GM21529 (cell line): Measurements from ENCODE around the gene TTLL5.

Source experiments
- ATAC-seq: cut with Tn5 transposase; IDR thresholded peaks from one replicate; pipeline ENCODE4 v1.9.1; 2021; ENCODE audit not compliant: unreplicated experiment

Gene TTLL5

DNA sequence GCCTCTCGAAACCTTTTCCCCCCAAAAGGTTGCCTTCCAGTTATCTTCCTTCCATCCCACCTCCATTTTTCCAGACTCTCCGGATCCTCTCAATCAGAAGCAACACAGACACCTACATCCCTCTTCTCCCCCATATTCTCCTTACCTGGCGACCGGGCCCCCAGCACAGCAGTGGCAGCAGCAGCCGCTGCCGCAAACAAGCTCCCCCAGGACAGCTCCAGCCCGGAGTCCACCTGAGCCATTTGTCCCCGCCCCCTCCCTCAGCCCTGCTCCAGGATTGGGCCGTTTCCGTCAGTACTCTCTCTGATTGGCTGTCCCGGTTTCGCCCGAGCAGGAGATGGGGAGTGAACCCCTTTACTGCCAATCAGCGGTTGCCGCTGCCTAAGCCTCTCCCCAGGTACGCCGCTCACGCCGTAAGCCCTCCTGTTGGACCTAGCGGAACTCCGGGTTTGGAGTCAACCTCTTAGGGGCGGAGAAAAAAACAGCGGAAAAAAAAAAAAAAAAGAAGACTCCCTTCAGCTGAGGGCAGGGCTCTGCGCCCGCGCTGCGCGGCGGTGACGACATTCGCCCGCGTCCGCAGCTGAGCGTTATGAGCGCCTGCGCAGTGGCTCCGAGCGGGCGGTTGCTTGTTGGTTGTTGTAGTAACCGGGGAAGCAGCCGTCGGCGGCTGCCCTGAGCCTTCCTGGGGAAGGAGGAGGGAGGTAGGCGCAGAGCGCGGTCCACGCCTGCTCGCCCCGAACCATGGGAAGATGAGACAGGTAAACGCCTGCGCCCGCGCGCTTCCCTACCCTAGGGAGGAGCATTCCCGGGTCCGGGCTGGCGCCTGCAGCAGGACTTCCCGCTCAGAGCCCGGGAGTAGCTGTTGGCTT is at the start of gene TTLL5, which contains the start of gene ERG28:
Gene TTLL5, plus strand, starts transcription at position 617 of the 869 bp plus-strand sequence. CDS start 1,904 bp downstream, outside the sequence.
Gene ERG28, minus strand, starts transcription at position 247 of the 869 bp plus-strand sequence. CDS start 3,374 bp downstream, outside the sequence.
- ATAC-seq: peak; percentile 97

GRCh38 chr14:75612157-75612556 is 48.9 kb upstream of the TTLL5 start:
- no peak for ATAC-seq

DNA sequence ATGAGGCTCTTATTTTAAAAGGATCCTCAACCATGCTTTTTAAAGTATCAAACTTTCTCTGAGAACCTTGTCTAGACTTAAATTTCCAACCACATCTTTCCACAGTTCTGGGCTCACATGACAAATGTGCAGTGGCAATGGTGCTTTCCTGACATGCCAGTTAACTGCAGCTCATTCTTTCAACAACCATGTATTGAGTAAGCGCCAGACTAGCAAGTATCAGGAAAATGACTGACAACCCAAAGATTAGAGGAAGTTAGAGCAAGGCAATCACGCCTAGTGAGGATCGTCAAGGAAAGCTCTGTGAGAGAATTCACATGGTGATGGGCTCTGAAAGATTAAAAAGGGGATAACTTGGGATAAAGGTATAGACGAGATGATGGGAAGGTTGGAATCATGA is 46.9 kb upstream of the TTLL5 start:
- ATAC-seq: no peak

GRCh38 chr14:75615200-75615599 is 45.8 kb upstream of the TTLL5 start:
- no peak for ATAC-seq

DNA sequence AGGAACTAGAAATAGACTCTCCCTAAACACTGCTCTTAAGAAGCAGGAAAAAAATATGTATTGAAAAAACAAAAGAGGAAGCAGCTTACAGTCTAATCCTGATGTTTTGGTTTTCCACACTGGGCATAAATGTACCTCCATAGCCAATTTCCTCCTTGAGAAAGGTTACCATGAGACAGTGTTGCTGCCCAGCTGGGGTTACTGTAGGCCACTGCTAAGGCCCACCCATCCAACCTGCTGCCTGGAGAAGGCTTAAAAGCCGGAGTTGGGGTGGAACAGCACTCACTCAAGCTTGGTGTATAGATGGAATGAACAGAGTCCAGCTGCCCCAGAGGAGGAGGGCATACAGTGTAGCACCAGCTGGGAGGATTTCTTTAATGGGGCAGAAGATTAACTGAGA is 41.5 kb upstream of the TTLL5 start:
- no peak for ATAC-seq

DNA sequence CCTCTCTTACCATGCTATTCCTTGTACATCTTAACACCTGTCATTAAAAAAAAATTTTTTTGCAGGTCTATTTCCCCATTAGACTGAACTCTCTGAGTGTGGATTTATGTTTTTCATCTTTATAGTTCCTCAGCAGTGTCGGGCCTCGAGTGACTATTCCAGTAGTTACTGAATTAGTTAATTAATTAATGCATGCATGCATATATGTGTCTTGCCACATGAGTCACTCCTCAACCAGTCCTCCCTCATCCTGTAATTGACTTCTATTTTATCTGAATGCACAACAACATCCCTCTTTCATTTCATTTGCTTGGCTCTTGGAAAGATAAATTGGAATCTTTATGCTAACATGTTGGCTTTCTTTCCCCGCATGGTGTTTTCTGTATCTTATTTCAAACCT is 36.0 kb upstream of the TTLL5 start:
- no peak for ATAC-seq

DNA sequence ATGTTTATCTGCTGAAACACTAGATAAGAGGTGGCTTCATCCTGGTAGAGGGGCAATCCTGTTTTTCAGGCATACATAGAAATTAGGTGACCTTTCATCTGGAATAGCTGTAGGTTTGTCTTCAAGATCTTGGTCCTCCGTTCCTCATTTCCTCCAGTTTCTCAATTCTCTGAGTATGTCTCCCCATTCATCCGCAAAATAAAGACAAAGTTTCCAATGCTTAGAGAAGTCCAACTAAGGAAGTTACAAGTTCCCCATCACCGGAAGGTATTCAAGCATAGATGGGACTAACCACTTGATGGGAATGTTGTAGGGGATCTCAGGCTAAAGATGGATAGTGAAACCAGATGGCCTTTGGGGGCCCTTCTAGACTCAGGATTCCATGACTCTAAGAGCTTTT is 34.6 kb upstream of the TTLL5 start:
- no peak for ATAC-seq

GRCh38 chr14:75626863-75627262 is 34.2 kb upstream of the TTLL5 start:
- no peak for ATAC-seq

DNA sequence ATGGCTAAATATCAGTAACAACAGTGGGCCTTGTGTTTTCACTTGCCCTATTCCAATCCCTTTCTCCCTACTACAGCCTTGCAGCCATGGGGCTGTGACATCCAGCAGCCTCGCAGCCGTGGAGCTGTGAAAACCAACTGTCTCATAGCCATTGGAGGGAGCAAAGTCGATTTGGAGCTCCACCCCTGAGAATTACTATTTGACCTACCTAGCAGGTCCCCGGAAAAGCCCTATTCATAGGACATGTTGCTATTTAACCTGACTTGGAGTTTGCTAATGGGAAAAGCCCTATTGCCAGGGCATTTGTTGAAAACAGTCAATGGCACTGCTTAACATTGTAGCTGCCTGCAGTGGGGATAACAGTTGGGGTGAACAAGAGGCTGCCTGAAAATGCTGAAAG is 33.6 kb upstream of the TTLL5 start:
- ATAC-seq: no peak

DNA sequence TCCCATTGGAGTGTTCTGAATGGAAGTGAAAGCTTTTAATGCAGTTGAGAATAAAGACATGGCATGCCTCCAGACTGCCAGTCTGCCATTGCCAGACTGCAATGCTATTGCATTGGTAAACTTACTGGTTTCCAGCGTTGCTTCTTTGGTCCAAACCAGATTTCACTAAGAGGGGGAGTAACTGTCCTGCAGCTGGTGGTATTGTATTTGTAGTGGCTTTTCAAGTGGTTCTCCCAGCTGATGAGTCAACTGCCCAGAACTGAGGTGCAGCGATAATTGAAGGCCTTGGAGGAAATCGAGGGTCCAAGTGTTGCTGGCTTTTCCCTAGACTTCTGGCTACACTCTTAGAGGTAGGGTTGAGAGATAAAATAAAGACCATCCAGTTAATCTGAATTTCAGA is 32.2 kb upstream of the TTLL5 start:
- no peak for ATAC-seq

- ATAC-seq: no peak
Observed at GRCh38 chr14:75630695-75631452, 30.2 kb upstream of the TTLL5 start.

- ATAC-seq: no peak
Observed at GRCh38 chr14:75631453-75631831, 29.6 kb upstream of the TTLL5 start.

DNA sequence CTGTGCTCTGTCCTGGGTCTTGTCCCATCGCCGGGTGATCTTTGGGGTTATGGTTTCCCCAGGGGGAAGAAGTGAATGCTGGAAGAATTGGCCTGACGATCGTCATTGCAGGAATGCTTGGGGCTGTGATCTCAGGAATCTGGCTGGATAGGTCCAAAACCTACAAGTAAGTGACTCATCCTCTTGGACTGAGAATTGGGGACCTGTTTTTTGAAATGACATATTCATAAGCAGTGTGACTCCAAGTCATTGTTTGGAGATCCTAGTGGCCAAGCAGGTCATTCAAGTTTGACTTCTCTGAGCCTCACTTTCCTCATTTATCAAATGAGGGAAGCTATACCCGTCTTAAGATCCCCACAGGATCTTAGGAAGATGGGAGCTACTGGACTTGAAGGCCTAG is 26.2 kb upstream of the TTLL5 start:
- no peak for ATAC-seq

GRCh38 chr14:75636100-75636692 is 24.9 kb upstream of the TTLL5 start:
- no peak for ATAC-seq

DNA sequence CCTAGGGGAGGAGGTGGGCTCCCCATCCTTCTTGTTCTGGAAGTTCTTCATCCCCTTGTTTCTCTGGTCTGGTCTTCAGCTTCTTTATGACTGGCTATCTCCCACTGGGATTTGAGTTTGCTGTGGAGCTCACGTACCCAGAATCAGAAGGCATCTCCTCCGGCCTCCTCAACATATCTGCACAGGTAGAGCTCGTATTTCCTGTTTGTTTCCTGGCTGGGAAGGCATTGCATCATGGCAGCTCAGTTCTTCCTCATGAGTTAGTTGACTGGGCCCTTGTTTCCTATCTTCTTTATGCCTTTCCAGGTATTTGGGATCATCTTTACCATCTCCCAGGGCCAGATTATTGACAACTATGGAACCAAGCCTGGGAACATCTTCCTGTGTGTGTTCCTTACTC is 20.2 kb upstream of the TTLL5 start:
- ATAC-seq: no peak

GRCh38 chr14:75643985-75644384 is 17.1 kb upstream of the TTLL5 start:
- no peak for ATAC-seq

- ATAC-seq: no peak
Observed at GRCh38 chr14:75645056-75645455, 16.0 kb upstream of the TTLL5 start.

GRCh38 chr14:75646762-75647161 is 14.3 kb upstream of the TTLL5 start:
- no peak for ATAC-seq

DNA sequence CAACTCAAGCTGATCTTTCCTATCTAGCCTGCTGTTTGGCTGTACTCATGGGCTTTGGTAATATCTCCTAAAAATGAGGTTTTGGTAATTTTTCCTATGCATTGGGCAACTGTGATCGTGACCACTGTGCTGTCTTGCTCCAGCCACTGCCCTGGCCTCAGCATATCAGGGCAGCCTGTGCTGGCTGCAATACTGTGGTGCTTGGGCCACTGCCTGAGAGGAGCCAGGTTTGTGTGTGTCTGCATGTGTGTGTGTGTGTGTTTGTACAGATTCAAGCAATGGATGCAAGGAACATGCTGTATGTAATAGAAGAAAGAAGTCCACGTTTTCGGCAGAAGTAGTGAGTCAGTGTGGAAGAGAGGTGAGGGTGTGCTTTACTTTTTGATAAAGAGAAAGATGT is 13.4 kb upstream of the TTLL5 start:
- ATAC-seq: no peak

- ATAC-seq: no peak
Observed at GRCh38 chr14:75648066-75648838, 12.8 kb upstream of the TTLL5 start.

DNA sequence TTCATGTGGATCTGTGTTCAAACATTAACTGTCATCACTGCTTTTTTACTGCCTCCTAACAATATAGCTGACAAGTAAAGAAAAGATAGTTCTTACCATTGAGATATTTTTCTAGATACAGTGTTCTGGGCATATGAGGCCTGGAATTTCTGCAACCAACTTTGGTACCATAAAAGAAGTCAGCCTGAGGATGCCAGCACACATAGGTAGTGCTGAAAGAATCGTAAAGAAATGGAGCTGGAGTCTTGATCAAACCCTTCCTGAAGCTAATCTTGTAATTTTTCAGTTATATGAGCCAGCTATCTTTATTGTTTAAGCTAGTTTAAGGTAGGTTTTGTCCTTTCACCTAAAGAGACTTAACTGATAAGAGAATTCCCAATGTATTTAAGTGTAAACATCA is 11.7 kb upstream of the TTLL5 start:
- ATAC-seq: no peak
